Measurements from ENCODE around the gene HEPN1.

HEPN1 gene

DNA sequence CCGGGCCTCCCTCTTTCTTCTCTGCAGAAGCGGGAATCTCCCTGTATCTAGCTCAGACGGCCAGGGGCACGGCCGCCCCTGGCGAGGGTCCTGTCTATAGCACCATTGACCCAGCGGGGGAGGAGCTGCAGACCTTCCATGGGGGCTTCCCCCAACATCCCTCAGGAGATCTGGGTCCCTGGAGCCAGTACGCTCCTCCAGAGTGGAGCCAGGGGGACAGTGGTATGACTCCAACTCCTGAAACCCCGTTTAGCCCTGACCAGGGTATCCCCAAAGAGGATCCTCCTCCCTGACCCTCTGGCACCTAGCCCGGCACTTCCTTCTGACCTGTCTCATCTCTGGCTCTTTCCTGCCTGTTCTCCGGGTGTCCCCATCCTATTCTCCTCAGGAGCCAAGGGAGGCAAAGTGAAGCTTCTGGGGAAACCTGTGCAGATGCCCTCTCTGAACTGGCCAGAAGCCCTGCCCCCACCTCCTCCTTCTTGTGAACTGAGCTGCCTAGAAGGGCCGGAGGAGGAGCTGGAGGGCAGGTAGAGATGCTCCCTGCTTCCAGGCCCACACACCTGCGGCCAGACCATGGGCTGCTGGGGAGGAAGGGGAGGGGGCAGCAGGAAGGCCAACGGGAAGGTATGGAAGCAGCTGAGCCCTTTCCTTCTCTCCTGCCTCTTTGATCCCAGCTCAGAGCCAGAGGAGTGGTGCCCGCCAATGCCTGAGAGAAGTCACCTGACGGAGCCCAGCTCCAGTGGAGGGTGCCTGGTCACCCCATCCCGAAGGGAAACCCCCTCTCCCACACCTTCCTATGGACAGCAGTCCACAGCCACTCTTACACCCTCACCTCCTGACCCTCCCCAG lies 40.9 kb upstream of the HEPN1 start:
- no peaks in the 10 kb centered on the region for H3K79me2 ChIP-seq (ENCODE audit: insufficient read depth, low read length)
- no peak overlapping the region for H3K4me3 ChIP-seq (ENCODE audit: insufficient read depth, low read length, poor library complexity, severe bottlenecking)
- H3F3A ChIP-seq (ENCODE audit: insufficient read depth), result no peaks in the 10 kb centered on the region
- H2AFZ ChIP-seq (ENCODE audit: low read depth, low read length, severe bottlenecking), result no peak overlapping the region
- no peak overlapping the region for H3K27ac ChIP-seq (ENCODE audit: low read depth, low read length)
- no peaks in the 10 kb centered on the region for H4K20me1 ChIP-seq (ENCODE audit: low read depth, low read length)
- no peaks in the 10 kb centered on the region for H3K36me3 ChIP-seq (ENCODE audit: low read length)
- no peaks in the 10 kb centered on the region for H3K27me3 ChIP-seq (ENCODE audit: low read length)
- no peak overlapping the region for H3K9ac ChIP-seq (ENCODE audit: low read length)
- no peaks in the 10 kb centered on the region for H3K9me2 ChIP-seq (replicated peaks; ENCODE audit: insufficient read depth, low read length)
- no peak for TF ChIP-seq EZH2phosphoT487 (conservative IDR thresholded peaks at IDR 0.05; ENCODE audit: low read length)
- TF ChIP-seq, protein P1, sequence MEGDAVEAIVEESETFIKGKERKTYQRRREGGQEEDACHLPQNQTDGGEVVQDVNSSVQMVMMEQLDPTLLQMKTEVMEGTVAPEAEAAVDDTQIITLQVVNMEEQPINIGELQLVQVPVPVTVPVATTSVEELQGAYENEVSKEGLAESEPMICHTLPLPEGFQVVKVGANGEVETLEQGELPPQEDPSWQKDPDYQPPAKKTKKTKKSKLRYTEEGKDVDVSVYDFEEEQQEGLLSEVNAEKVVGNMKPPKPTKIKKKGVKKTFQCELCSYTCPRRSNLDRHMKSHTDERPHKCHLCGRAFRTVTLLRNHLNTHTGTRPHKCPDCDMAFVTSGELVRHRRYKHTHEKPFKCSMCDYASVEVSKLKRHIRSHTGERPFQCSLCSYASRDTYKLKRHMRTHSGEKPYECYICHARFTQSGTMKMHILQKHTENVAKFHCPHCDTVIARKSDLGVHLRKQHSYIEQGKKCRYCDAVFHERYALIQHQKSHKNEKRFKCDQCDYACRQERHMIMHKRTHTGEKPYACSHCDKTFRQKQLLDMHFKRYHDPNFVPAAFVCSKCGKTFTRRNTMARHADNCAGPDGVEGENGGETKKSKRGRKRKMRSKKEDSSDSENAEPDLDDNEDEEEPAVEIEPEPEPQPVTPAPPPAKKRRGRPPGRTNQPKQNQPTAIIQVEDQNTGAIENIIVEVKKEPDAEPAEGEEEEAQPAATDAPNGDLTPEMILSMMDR (IDR thresholded peaks at IDR 0.05; ENCODE audit: insufficient read depth, low read length, poor library complexity, severe bottlenecking), result no peak
- no peaks in the 10 kb centered on the region for H3K9me3 ChIP-seq (ENCODE audit: insufficient read depth, low read length)
- no peak overlapping the region for H3K4me2 ChIP-seq (ENCODE audit: low read depth, low read length, poor library complexity, severe bottlenecking)

DNA sequence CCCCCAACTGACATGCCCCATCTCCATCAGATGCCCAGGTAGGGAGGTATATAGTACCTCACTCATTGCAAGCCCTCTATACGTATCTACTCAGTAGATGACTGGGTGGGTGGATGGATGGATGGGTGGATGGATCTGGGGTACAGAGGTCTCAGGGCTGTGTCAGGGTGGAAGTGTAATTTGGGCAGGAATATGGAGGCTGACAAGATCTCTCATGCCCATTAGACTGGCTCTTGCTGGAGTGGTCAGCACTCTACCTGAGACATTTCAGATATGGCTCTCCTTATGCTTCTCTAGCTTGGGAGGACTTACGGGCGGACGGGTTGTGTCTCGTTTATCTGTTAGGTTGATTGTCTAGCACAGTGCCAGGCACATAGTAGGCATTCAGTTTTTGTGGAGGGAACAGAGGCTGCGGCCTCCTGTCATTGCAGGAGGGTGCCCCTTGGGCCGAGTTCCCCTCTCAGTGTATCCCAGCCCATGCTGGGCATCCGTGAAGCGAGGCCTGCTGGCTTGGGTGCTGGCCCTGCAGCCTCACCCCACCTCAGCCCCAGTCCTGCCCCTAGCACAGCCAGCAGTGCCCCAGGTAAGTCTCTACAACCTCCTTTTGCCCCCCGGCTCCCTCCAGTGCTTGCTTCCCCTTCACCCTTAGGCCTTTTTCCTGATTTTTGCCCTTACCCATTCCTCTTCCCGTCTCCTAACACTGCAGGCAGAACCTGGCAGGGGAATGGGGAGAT lies 40.1 kb upstream of the HEPN1 start:
- Histone ChIP-seq H3K27ac (ENCODE audit: low read depth, low read length) (no peak overlapping the region), H3K4me3 (ENCODE audit: insufficient read depth, low read length, poor library complexity, severe bottlenecking) (no peak overlapping the region), H2AFZ (ENCODE audit: low read depth, low read length, severe bottlenecking) (no peak overlapping the region), H3K4me2 (ENCODE audit: low read depth, low read length, poor library complexity, severe bottlenecking) (no peak overlapping the region), H3F3A (ENCODE audit: insufficient read depth) (no peaks in the 10 kb centered on the region), H3K9me2 (replicated peaks; ENCODE audit: insufficient read depth, low read length) (no peaks in the 10 kb centered on the region), H3K9me3 (ENCODE audit: insufficient read depth, low read length) (no peaks in the 10 kb centered on the region), H3K36me3 (ENCODE audit: low read length) (no peaks in the 10 kb centered on the region), H3K9ac (ENCODE audit: low read length) (no peak overlapping the region), H3K79me2 (ENCODE audit: insufficient read depth, low read length) (no peaks in the 10 kb centered on the region), H3K27me3 (ENCODE audit: low read length) (no peaks in the 10 kb centered on the region), H4K20me1 (ENCODE audit: low read depth, low read length) (no peaks in the 10 kb centered on the region)
- TF ChIP-seq EZH2phosphoT487 (conservative IDR thresholded peaks at IDR 0.05; ENCODE audit: low read length), result no peak

- Histone ChIP-seq H3K4me3 (ENCODE audit: insufficient read depth, low read length, poor library complexity, severe bottlenecking) (no peak overlapping the region), H3K36me3 (ENCODE audit: low read length) (no peaks in the 10 kb centered on the region), H3K9me3 (ENCODE audit: insufficient read depth, low read length) (no peaks in the 10 kb centered on the region), H3K79me2 (ENCODE audit: insufficient read depth, low read length) (no peaks in the 10 kb centered on the region), H3K4me2 (ENCODE audit: low read depth, low read length, poor library complexity, severe bottlenecking) (no peak overlapping the region), H3K27ac (ENCODE audit: low read depth, low read length) (no peak overlapping the region), H3K9me2 (replicated peaks; ENCODE audit: insufficient read depth, low read length) (no peaks in the 10 kb centered on the region), H3F3A (ENCODE audit: insufficient read depth) (no peaks in the 10 kb centered on the region), H4K20me1 (ENCODE audit: low read depth, low read length) (no peaks in the 10 kb centered on the region), H3K9ac (ENCODE audit: low read length) (no peak overlapping the region), H2AFZ (ENCODE audit: low read depth, low read length, severe bottlenecking) (no peak overlapping the region), H3K27me3 (ENCODE audit: low read length) (no peaks in the 10 kb centered on the region)
- TF ChIP-seq EZH2phosphoT487 (conservative IDR thresholded peaks at IDR 0.05; ENCODE audit: low read length), result no peak
- TF ChIP-seq, protein P1 (IDR thresholded peaks at IDR 0.05; ENCODE audit: insufficient read depth, low read length, poor library complexity, severe bottlenecking), result no peak
Measured at GRCh38 chr11:124879493-124880289, 39.4 kb upstream of the HEPN1 start.

Data from SU-DHL-6 (cell line).